GM21367 (cell line): ENCODE results near the gene HPGD.
"Not testable (repeated sequence)": the region's sequence is repeated elsewhere in the genome, so short reads cannot be mapped to it uniquely, and the experiment has no call there.

Experiments
- ATAC-seq: cut with Tn5 transposase; IDR thresholded peaks from one replicate; pipeline ENCODE4 v1.9.1; 2021; ENCODE audit not compliant: unreplicated experiment

HPGD gene

GRCh38 chr4:174528226-174528625, 5.9 kb upstream of the HPGD start:
- ATAC-seq = no peak

GRCh38 chr4:174526731-174527130, 4.4 kb upstream of the HPGD start:
- no peak for ATAC-seq

DNA sequence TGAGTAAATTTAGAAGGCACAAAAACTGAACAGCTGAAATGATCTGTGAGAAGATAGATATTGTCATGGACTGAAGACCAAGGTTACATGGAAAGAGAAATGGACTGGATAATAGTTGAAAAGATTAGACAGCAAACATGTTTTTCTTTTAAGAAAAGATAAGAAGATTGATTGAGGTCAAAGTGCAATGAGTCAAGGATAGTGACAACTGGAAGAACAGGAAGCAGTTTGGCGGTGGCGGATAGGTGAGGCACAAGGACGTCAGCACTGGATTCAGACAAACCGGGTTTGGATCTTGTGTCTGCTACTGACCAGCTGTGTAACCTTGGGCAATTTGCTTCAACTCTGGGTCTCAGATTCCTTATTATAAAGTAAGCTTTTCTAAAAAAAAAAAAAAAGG, 2.0 kb upstream of the HPGD start:
- ATAC-seq = no peak

DNA sequence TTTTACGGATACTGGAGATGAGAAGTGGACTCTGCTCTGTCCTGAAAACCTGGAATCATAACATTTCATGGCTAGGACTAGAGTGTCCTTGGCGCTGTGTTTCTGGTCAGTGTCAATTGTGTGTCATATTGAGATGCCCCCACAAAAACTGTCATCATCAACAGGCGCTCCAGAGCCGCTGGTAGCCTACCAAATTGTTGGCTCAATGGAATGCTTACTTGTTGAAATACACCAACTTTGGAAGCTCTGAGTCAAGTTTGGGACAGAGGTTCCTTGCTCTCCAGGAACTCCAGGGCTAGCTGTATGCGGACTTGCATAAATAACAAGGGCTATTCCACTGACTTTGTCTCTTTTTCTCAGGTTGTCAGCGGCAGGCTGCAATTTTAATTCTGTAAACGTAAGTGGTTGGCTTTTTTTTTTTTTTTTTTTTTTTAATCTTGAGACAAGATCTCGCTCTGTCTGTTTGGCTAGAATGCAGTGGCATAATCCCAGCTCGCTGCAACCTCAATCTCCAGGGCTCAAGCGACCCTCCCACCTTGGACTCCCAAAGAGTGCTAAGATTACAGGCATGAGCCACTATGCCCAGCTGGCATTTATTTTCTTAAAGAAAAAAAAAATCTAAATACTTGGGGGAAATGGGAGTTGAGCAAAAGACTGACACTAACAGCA, 871 bp upstream of the HPGD start:
- ATAC-seq = no peak

GRCh38 chr4:174521800-174522182, 497 bp downstream of the HPGD start:
- ATAC-seq = peak; percentile 25

DNA sequence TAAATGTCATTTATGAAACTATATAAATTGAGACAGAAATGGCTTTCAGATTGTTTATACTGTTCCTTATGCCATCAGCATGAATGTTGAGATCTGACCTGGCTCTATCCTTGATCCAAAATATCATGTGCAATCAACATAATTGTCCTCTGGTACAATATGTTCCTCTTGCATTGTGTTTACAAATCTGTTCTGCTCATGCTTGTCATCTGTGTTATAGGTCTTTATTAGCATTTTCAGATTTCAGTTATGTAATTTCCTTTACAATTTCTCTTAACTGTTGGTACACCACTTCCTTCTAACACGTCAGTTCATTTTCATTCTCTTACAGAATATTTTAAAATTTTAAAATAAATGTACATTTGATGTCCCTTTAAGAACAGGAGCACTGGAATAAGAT, 1.6 kb downstream of the HPGD start:
- no peak for ATAC-seq

DNA sequence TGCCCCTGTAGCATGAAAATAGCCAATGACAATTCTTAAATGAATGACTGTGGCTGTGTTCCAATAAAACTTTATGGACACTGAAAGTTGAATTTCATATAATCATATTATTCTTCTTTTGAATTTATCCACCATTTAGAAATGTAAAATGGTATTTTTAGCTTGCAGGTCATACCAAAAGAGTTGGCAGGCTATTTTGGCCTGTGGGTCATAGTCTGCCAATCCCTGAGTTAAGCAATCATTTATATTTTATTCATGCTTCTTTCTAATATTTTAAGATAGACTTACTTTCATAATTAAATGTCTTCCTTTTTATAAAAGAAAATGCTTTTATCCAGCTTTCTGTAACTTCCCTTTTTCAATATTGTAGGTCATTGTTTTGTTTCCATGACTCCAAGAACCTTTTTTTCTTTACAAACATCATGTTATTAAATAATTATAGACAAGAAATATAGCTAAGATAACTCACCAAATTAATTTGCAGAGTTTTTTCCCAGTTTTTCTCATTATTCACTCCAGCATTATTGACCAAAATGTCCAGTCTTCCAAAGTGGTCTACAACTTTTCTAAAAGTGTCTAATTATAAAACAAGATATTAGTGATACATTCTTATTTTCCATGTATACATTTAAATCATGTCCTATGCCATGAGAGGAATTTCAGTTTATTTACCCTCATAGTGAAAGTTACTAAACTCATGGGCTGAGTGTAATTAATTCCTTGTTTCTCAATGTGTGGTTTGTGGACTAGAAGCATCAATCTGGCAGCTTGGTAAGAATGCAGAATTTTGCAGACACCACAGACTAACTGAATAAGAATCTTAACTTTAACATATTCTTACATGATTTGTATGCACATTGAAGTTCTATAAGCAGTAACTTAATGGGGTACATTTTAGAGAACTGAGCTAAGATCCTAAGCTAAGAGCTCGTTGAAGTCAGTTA, 4.5 kb downstream of the HPGD start:
- no peak for ATAC-seq

GRCh38 chr4:174516794-174517193, 5.5 kb downstream of the HPGD start:
- no peak for ATAC-seq

- no peak for ATAC-seq
These were observed 5.9 kb downstream of the HPGD start for GRCh38 chr4:174516345-174516744.

- ATAC-seq = no peak
These were observed 9.5 kb downstream of the HPGD start for GRCh38 chr4:174512745-174513144.

DNA sequence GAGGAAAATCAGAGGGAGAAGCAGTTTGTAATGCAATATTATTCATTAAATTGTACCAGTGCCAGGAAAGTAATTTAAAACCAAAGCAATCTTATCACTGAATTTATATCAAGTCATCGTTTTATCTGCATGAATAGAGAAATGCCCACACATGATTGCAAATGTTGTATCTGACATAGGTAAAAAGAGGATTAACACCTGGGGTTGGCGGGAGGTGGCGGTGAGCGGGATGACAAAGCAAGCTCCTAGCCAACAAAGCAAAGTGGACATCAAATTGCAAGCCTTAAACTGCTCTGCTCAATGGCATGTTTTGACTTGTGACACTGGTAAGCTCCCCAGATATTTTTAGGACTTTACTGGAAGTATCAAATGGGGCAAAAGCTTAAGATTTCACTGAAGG, 16.4 kb downstream of the HPGD start:
- no peak for ATAC-seq

DNA sequence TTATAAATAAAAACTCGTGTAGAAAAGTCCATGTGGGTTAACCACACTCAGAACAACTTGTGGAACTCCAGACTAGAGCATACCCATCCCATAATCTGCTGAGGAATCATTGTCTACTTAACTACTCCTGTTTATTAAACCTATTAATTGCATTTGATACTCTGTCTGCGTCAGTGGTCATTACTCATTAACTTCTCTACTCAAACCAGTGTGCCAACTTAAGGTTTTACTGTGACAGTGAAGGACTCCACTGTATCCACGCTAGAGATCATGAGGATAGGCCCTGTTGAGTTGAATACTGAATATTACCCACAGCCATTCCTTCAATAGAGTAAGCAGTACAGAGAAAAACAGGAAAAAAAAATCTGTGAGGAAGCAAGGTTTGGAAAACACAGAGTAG, 17.3 kb downstream of the HPGD start:
- no peak for ATAC-seq

DNA sequence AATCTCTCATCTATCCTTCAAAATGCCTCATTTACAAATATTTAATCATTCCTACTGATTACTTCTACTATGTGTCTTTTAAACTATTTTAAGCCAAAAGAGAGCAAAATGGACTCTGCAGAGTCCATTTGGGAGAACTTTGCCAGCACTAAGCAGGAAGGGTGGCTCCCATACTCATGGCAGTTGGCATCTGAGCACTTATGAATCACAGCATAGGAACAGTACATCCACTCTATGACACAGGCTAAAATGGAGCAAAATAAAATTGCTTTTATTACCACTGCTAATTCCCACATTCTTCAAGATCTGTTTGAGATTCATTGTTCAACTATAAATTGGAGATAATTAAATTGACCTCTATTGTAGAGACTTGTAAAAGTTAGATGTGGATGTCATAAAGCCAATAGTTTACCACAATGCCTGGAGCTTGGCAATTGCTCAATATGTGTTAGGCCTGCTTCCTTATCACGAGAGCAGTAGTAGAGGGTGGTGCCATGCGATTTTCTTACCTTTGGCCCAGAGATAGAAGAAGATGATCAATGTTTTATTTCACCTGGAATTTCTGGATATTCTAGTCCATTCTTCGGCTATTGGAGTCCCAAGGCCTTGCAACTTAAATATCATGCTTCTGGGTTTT, 19.1 kb downstream of the HPGD start:
- ATAC-seq = no peak

- no peak for ATAC-seq
These were observed 25.5 kb downstream of the HPGD start for GRCh38 chr4:174496631-174497432.

- no peak for ATAC-seq
These were observed 26.7 kb downstream of the HPGD start for GRCh38 chr4:174495626-174496025.

DNA sequence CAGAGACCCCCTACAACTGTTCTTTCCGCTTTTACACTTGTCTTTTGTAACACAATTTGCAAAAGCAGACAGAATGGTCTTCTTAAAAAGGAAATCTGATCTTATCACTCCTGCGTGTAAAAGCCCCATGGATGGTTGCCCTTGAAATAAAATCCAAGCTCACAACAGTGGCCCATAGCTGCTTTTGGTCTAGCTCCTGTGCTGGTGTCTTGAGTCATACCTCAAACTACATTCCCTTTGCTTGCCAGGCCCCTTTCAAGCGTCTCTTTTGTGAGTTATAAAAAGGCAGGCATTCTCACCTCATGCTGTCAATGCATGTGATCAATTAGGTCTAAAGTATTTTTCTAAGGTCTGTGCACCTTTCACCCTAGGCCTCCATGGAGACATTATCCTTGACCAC, 27.6 kb downstream of the HPGD start:
- ATAC-seq = no peak

GRCh38 chr4:174494146-174494545, 28.1 kb downstream of the HPGD start:
- ATAC-seq = no peak

GRCh38 chr4:174490451-174490961, 31.8 kb downstream of the HPGD start:
- ATAC-seq = no peak

DNA sequence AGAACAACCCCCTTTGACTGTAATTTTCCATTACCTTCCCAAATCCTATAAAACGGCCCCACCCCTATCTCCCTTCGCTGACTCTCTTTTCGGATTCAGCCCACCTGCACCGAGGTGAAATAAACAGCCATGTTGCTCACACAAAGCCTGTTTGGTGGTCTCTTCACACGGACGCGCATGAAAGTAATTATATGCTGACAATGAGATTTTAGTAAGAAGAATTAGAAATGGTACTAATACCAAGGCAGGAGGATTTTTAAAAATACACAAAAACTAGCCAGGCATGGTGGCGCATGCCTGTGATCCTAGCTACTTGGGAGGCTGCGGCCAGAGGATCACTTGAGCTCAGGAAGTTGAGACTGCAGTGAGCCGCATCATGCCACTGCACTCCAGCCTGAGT, 33.9 kb downstream of the HPGD start:
- not testable (repeated sequence) for ATAC-seq

DNA sequence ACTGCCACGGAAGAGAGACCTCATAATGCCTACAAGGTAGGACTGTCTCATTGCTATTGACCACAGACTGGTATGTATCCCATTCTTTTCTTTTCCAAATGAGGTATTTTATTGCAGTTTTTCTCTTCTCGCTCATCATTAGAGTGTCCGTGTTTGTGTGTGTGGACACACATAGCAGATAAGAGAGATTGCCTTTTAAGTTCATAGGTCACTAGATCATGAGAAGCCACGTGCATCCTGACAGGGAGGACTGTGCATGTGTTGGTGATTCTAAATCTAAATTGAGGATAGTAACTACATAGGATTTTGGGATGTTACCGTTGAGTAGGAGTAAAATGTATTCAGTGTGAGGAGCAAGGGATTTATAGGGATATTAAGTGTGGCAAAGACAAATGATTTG, 37.3 kb downstream of the HPGD start:
- ATAC-seq = no peak

- ATAC-seq = no peak
These were observed 38.5 kb downstream of the HPGD start for GRCh38 chr4:174483792-174484191.
